HG03045 (cell line): Measurements from ENCODE around the gene HEXIM1.

Source experiments
- ATAC-seq: cut with Tn5 transposase; IDR thresholded peaks from one replicate; pipeline ENCODE4 v1.9.1; 2021; ENCODE audit warnings: mild to moderate bottlenecking, moderate library complexity; ENCODE audit not compliant: unreplicated experiment

Gene HEXIM1

GRCh38 chr17:45128989-45129388 lies 19.3 kb upstream of the HEXIM1 start:
- no peak for ATAC-seq

- no peak for ATAC-seq
These were observed 18.8 kb upstream of the HEXIM1 start for GRCh38 chr17:45129426-45129939.

GRCh38 chr17:45129940-45130680 lies 18.2 kb upstream of the HEXIM1 start:
- no peak for ATAC-seq

DNA sequence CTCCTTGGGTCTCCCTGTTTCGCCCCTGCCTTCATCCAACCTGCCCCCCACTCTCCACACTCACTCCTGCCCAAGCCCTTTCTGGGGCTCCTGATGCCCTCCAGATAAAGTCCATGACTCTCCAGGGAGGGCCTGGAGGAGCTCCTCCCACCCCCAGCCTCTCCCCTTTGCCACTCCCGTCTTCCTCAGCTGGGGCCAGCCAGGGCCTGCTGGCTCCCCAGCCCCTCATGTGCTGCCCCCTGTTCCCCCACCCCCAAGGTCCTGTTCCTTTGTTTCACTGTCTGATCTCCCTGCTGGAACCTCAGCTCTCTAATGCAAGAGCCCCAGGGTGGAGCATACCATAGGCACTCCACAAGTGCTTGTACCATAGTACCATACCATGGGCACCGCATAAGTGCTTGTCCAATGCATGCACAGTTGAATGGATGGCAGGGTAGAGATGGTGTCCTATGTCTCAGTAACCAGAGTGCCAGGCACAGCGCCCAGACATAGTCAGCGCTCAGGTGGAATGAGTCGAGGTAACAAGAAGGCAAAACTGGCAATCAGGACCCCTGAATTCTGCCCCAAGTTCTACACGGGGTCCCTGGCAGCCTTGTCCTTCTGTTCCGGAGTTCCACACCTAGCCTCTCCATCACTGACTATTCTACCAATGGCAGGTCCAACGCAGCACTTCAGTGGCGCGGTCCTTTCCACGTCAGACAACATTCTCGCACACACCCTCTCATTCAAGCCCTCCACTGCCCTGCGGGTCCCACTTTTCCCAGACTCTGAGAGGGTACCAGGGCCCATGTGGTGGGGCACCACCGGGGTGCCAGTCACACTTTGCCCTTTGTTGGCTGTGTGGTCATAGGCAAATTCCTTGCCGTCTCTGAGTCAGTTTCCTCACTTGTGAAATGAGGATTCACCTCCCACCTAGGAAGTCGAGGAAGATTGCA lies 17.3 kb upstream of the HEXIM1 start:
- ATAC-seq = no peak

DNA sequence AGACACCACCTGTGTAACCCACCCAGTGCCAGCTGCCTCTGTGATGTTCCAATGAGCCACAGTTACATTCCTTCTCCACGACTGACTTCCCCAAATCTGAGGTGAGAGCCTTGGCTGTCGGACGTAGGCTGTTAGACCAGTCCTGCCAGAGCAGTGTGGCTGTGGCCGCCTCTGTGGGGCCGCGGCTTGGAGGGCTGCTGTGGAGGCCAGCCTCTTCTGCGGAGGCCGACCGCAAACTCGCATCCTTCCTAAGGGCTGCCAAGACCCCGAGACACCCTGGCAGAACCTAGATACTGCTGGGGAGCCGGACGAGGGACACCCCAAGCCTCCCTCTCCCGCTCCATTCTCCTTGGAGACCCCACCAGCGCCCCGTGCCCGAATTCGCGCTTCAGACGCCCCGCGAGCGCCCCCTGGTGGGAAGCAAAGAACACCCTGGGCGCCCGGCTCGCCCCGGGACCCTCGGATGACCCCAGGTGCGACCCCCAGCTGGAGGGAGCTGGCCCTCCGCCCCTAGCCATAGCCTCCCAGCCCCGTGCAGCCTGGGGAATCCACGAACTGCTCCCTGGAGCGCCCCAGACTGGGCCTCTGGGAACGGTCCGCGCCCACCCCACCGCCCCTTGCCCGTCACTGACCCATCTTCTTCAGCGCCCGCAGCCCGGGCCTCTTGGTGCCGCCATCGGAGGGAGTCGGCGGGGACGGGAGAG lies 16.5 kb upstream of the HEXIM1 start:
- no peak for ATAC-seq

DNA sequence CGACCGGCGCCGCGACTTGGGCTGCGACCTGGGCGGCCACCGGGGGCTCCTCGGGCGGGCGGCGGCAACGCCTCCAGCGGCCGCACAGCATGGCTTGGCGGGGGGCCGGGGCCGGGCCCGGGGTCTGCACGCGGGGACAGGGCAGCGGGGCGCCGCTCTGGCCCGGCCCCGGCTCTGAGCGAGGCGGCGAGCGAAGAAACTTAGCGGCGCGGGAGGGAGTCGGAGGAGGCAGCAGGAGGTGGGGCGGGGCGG lies 16.0 kb upstream of the HEXIM1 start, which contains the start of gene PLCD3:
TSS of gene PLCD3 (minus strand) at position 196 of the 252 bp plus-strand sequence. CDS start at position 91, 105 bp downstream.
- no peak for ATAC-seq

DNA sequence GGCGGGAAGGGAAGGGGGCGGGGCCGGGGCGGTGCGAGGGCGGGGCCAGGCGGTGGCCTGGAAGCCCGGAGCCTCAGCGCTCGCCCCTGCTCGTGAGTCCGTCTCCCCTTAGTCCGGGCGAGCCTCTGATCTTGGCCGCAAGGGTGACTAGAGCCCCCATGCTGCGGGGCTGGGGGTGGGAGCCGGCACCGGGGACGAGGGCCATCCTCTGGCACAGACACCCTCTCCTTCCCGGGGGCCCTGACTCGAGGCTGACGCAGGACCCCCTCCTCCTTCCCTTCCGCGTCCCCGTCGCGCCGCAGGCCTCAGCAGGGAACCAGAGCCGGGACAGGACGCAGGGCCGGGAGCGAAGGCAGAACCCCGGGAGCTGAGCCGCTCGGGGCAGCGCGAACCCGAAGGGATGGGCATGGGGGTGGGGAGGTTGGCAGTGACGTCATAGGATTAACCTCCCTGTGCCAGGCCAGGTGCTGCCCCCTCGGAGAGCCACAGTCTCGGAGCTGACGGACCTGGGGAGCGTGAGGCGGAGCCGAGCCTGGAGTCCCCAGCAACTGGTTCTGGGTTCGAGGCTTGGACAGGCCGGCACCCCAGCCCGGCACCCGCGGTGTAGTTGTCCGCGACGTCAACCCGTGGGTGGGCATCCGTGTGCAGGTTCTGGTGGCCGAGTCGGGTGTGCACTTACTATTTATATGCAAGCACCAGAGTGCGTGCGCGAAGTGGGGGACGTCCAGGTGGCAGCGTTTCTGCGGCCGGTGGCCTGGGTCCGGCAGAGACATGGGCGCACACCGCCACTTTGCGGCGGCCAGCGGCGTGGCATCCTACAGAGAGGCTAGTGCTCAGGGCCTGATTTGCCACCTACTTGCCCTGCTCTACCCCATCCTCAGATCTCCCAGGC lies 15.5 kb upstream of the HEXIM1 start:
- ATAC-seq = peak; percentile 30

DNA sequence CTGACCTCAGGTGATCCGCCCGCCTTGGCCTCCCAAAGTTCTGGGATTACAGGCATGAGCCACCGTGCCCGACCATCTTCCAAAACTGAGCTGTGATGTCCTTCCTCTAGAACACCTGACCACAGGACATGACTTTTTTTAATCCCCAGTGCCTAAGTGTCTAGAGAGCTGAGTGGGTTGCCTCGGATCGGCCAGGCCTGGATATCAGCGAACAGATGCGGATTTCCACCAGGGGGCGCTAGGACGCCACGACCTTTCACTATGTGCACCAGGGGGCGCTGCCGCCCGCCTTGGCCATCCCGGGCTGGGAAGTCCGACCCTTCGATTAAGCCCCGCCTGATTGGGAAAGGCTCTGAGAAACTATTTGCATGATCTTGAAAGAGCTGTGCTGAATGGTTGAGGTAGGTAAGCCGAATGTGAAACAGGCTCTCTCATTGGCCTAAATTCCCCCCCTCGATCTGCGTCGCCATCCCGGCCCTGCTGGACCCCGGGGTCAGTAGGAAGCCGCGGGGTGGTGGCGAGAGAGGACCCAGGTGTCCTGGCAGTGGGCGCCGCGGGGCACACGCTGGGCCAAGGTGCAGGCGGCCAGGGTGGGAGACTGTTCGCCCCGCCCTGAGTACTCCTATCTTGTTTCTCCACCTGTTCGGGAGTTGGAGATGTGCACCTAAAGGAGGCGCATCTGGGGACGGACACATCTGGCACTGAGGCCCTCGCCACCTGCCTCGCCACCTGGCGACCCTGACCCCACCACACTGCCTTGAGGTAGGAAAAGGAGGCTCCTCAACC lies 12.9 kb upstream of the HEXIM1 start, which contains the start of gene ACBD4:
TSS of gene ACBD4 (plus strand) at position 496 of the 786 bp plus-strand sequence. CDS start 458 bp downstream, outside the sequence.
- ATAC-seq = peak; percentile 72

DNA sequence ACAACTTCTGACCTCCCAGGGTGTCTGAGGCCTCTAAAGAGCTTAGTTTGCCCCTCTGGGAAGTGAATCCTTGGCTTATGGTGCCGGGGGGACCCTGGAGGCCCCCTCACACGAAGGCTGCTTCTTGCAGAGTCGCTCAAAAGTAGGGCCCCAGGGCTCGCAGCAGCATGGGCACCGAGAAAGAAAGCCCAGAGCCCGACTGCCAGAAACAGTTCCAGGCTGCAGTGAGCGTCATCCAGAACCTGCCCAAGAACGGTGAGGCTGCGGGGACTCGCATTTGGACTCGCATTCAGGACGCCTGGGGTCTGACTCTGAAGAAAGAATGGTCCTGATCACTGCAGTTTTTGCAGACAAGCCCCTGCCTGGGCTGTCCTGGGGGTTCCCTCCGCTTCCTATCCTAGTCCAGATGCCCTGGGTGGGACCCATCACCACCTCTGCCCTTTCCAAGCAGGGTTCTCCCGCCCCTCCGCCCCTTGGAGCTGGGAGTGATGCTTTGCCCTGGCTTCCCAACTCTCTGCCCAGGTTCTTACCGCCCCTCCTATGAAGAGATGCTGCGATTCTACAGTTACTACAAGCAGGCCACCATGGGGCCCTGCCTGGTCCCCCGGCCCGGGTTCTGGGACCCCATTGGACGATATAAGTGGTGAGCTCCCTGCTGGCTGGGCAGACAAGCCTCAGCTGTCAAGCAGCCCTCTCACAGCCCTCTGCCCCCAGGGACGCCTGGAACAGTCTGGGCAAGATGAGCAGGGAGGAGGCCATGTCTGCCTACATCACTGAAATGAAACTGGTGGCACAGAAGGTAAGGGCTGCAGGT lies 12.1 kb upstream of the HEXIM1 start:
- no peak for ATAC-seq

DNA sequence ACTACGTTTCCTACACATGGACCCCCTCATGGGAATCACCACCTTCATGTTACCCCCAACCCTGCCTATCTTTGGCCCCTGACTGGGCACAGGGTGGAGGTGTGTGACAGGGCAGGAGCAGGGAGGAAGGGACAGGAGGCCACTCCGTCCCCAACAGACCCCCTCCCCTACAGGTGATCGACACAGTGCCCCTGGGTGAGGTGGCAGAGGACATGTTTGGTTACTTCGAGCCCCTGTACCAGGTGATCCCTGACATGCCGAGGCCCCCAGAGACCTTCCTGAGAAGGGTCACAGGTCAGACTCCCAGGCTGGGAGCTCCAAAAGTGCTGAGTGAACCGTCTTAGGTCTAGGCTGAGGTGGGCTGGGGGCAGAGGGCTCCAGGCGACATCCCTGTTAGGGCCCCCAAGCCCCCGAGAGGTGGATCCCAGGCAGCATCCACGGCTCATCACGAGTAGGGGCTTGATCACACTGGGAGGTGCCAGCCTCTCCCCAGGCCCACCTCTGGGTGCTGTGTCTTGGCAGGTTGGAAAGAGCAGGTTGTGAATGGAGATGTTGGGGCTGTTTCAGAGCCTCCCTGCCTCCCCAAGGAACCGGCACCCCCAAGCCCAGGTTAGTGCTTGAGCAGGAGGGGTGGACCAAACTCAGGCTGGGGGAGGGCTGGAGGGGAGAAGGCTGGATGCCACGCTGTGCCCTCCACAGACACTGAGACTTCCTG lies 11.3 kb upstream of the HEXIM1 start:
- no peak for ATAC-seq

- ATAC-seq = no peak
These were observed 10.5 kb upstream of the HEXIM1 start for GRCh38 chr17:45137561-45138305.

DNA sequence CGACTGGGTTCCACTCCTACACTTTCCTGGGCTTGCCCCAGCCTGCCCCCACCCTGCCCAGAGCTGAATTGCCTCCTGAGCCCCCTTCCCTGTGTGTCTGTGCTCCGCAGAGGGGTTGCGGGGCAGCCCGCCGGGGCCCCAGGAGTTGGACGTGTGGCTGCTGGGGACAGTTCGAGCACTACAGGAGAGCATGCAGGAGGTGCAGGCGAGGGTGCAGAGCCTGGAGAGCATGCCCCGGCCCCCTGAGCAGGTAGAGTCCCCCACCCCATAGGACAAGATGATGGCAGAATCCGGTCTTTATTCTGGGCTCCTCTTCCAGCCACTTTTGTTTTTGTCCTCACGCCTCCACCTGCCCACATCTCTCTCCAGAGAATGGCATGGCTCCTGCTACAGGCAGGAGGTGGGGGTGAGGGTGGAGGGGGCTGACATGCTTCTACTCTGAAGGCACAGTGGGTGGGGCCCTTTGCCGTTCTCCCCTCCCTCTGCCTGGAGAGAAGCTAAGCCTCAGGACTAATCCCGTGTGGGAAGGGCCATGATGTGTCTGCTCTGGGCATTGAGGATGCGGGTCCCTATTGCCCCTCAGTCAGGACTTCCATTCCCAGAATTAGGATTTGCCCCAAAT lies 9.3 kb upstream of the HEXIM1 start:
- no peak for ATAC-seq

DNA sequence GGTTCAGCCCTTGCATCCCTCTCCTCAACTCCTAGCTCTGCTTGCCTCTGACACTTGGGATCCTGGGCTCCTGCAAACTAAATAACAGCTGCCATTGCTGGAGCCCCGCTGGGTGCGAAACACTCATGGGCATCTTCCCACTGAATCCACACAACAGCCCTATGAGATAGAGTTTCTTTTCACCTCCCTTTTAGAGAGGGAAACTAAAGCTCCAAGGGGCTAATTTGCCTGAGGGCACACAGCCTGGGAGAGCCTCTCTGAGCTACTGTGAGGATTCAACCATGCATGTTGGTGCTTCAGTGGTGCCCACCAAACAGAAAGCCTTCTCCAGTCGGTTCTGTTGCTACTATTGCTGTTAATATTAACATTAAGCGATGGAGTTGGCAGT lies 8.7 kb upstream of the HEXIM1 start:
- no peak for ATAC-seq

GRCh38 chr17:45143094-45143670 lies 5.1 kb upstream of the HEXIM1 start:
- no peak for ATAC-seq

GRCh38 chr17:45143767-45144198 lies 4.5 kb upstream of the HEXIM1 start:
- no peak for ATAC-seq
